Common myeloid progenitor, CD34-positive (primary cell): ENCODE results near the gene GALNT10.

Experiments
- CTCF ChIA-PET: fragments of 350-600 bp; sonication (Branson Sonifier 250); formaldehyde crosslinking; loops from one replicate; lab custom pipeline; 2021; ENCODE audit warnings: antibody characterized with exemption; lab: Charles Lee
- POLR2A ChIA-PET: fragments of 350-600 bp; sonication (Branson Sonifier 250); formaldehyde crosslinking; loops from one replicate; lab custom pipeline; 2021; ENCODE audit warnings: antibody characterized with exemption; lab: Charles Lee
- DNase-seq, 3 donors: peaks; one replicate each; pipeline versions ENCODE4 v3.0.0 to v3.0.0-alpha.2; 2013
- H3K27ac ChIP-seq, 2 experiments: 1 replicate in 1 of 2; 2 replicates in 1 of 2; pipeline ENCODE4 v1.7.0; 2013; ENCODE audit warnings: inconsistent platforms in 2 of 2, low read length in 2 of 2, mild to moderate bottlenecking in 2 of 2, low read depth in 1 of 2, moderate library complexity in 1 of 2; ENCODE audit not compliant: severe bottlenecking in 2 of 2, insufficient read depth in 1 of 2, poor library complexity in 1 of 2
- H3K27me3 ChIP-seq, 5 experiments: replicated peaks in 2 of 5; 1 replicate in 3 of 5; 2 replicates in 2 of 5; pipeline versions ENCODE4 v1.6.1 to v1.7.0; 2013; ENCODE audit warnings: low read length in 4 of 5, mild to moderate bottlenecking in 2 of 5, moderate library complexity in 2 of 5, inconsistent platforms in 1 of 5; ENCODE audit not compliant: insufficient read depth in 5 of 5, control insufficient read depth in 4 of 5
- H3K36me3 ChIP-seq, 4 experiments: 1 replicate in 2 of 4; 2 replicates in 2 of 4; pipeline versions ENCODE4 v1.6.1 to v1.7.0; 2013; ENCODE audit warnings: low read length in 3 of 4, control low read depth in 1 of 4, mild to moderate bottlenecking in 1 of 4; ENCODE audit not compliant: control insufficient read depth in 4 of 4, insufficient read depth in 4 of 4
- H3K4me1 ChIP-seq, 4 experiments: 1 replicate in 3 of 4; 2 replicates in 1 of 4; pipeline versions ENCODE4 v1.6.1 to v1.7.1; 2013; ENCODE audit warnings: low read length in 3 of 4, mild to moderate bottlenecking in 3 of 4, control low read depth in 1 of 4, inconsistent platforms in 1 of 4, moderate library complexity in 1 of 4; ENCODE audit not compliant: control insufficient read depth in 4 of 4, insufficient read depth in 4 of 4; ENCODE audit errors: control extremely low read depth in 1 of 4
- H3K4me3 ChIP-seq, 7 experiments: 1 replicate in 4 of 7; 2 replicates in 3 of 7; pipeline versions ENCODE4 v1.5.1 to v1.7.0; 2013; ENCODE audit warnings: mild to moderate bottlenecking in 7 of 7, low read length in 6 of 7, moderate library complexity in 6 of 7, inconsistent platforms in 2 of 7, low read depth in 2 of 7, control low read depth in 1 of 7; ENCODE audit not compliant: insufficient read depth in 4 of 7, control insufficient read depth in 1 of 7; ENCODE audit errors: extremely low read depth in 1 of 7
- H3K9me3 ChIP-seq, 5 experiments: 1 replicate in 4 of 5; 2 replicates in 1 of 5; pipeline versions ENCODE4 v1.6.1 to v1.7.1; 2013; ENCODE audit warnings: low read length in 4 of 5, mild to moderate bottlenecking in 2 of 5, inconsistent platforms in 1 of 5, low read depth in 1 of 5, moderate library complexity in 1 of 5; ENCODE audit not compliant: control insufficient read depth in 4 of 5, insufficient read depth in 2 of 5; ENCODE audit errors: control extremely low read depth in 1 of 5
- WGBS: methylation state at CpG from one replicate; pipeline ENCODE4 v1.1.5; 2013; ENCODE audit not compliant: insufficient coverage; 5-methylcytosine and 5-hydroxymethylcytosine counted together

Gene GALNT10

DNA sequence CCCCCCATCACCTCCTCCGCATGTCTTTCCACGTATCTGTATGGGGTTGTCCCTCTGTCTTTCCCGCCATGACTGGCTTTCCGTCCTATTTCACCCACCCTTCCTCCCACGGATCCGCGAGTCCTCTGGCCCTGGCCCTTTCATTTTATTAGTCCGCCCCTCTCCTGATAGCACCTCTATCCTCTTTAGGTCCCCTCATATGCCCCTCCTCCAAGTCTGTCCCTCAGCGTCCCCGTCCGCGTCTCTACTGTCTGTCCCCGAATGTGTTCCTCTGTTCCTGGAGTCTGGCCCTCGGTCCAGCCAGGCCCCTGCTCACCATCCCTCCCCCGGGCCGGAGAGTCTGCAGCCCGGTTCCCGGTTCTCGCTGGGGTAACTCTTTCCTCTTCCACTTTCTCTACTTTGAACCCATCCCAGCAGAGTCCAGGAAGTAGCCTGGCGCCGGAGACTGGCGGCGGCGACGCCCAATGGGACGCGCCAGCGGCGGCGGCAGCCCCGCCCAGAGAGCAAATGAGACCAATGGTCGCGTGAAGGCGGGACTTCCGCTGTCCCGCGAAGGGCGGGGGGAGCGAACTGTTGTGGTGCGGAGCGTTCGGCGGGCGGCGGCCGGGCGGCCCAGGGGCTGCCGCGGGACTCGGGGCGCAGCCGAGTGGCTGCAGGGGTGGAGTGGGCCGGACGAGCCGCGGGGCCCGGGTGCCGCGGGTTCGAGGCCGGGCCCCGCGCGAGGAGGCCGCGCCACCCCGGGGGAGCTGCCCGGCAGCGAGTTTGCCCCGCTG lies 255.1 kb downstream of the GALNT10 start, which contains the start of gene SAP30L:
Gene SAP30L, plus strand, starts transcription at position 576 of the 773 bp plus-strand sequence. CDS start 608 bp downstream, outside the sequence.
- POLR2A ChIA-PET, result interaction anchor here (1.3 kb wide), 1 partner anchor 15 kb away, joined by 3 read pairs; no protein-coding TSS in a partner anchor
- peaks cover 1 to 23% (median 14%) of the 10 kb centered on the region in 4 experiments for H3K36me3 ChIP-seq
- peak within 1 kb of the TSS in 1 of 2 experiments; percentile 79 for H3K27ac ChIP-seq
- CTCF ChIA-PET, result interaction anchor here (0.9 to 1.3 kb wide), 6 partner anchors 21 to 472 kb away, joined by 3 read pairs; no protein-coding TSS in a partner anchor
- H3K4me3 ChIP-seq, result peak within 1 kb of the TSS; percentile 89 to 100 (median 97)
- peak; percentile 91 to 95 (median 95) for DNase-seq
- 0% methylated on average over 52 of the region's 70 CpGs for WGBS
- H3K9me3 ChIP-seq, result no peaks in the 10 kb centered on the region
- H3K27me3 ChIP-seq, result no peaks in the 10 kb centered on the region
- peaks cover 17 to 38% (median 24%) of the 10 kb centered on the region in 4 experiments for H3K4me1 ChIP-seq

DNA sequence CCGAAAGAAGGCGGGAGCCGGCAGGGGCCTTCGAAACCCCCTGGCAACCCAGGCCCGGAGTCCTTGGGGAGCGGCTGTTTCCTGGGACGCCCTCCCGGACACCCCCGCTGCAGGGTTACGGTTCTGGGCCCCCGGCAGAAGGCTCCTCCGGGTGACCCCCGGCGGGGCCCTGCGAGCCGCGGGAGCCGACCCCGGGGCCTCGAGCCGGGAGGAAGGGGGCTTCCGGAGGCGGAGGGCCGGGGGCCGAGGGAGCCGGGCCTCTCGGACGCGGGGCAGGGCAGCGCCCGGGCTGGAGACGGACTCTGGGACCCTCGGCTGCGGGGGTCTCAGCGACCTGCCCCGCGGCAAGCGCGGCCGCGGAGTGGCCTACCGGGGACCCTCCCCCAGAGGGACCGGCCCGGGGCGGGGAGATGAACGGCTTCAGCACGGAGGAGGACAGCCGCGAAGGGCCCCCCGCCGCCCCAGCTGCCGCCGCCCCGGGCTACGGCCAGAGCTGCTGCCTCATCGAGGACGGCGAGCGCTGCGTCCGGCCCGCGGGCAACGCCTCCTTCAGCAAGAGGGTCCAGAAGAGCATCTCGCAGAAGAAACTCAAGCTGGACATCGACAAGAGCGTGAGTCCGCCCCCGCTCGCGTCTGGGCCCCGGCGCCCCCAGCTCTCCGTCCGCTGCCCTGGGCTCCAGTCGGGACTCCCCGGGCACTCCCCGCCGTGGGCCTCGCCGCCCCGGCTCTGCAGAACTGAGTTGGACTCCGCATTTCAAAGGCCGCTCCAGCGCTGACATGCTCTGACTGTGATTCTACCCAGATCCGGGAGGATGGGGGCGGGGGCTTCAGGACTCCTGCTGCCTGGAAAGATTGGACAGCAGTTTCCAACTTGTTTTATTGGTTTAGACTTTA lies 255.9 kb downstream of the GALNT10 start:
- WGBS, result under 1% methylated on average over 67 of the region's 87 CpGs
- H3K27me3 ChIP-seq, result no peaks in the 10 kb centered on the region
- H3K4me3 ChIP-seq, result peak overlapping the region; percentile 89 to 100 (median 97)
- CTCF ChIA-PET, result interaction anchor here (1.0 to 1.1 kb wide), 3 partner anchors 20 to 24 kb away, joined by 3 read pairs; no protein-coding TSS in a partner anchor
- DNase-seq, result peak in 2 of 3 donors; percentile 43 to 45
- POLR2A ChIA-PET, result no interaction called here
- peaks cover 17 to 38% (median 24%) of the 10 kb centered on the region in 4 experiments for H3K4me1 ChIP-seq
- H3K36me3 ChIP-seq, result peaks cover 2 to 24% (median 12%) of the 10 kb centered on the region in 4 experiments
- no peaks in the 10 kb centered on the region for H3K9me3 ChIP-seq
- H3K27ac ChIP-seq, result peak overlapping the region in 1 of 2 experiments; percentile 31

DNA sequence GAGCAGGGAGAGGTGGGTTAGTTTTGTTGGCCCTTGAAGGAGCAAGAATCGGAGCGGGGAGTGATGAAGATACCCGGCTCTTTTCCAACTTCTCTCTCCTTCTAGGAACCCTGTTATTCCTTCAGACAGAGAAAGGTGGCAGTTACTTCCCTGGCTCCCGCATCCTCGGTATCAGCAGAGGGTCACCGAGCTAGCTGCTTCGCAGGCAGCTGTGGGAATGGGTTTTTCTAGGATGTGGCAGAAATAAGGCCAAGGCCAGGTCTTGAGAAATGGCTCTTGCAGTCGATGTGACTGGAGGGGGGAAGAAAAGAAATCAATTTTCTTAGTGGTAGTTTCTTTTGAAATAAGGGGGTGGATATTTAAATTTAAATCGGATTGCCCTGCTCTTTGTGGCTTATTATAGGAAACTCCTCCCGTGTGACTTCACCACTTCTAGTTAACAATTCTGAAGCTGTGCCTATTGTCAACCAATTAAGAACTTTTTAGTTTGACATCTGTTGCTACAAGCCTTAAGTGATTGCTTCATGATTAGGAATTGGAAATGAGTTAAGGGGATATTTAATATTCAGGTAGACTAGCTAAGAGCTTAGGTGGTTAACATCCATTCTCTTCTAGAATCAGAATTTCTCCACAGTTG lies 256.7 kb downstream of the GALNT10 start:
- CTCF ChIA-PET, result interaction anchor here (1.0 to 1.4 kb wide), 2 partner anchors 10 to 25 kb away, joined by 3 to 4 read pairs; no protein-coding TSS in a partner anchor

DNA sequence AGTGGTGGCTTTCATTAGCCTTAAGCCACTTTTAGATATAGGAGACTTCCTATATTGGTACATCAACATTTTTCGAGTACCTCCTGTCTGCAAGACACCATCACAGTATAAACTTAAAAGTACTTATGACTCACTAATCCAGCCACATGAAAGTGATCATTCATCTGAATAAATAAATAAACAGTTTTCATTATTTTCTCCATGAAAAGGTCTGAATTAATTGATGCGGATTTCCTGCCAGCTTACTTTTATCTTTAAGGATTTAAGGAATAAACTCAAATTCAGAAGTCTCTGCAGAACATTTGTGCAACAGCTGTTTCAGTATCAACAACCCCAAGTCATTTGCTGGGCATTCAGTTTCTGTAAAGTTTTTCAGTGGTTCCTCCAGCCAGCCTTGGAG lies 259.3 kb downstream of the GALNT10 start:
- Histone ChIP-seq H3K36me3 (peaks cover 4 to 44% (median 23%) of the 10 kb centered on the region in 4 experiments), H3K4me1 (peaks cover 9 to 30% (median 18%) of the 10 kb centered on the region in 4 experiments), H3K9me3 (no peaks in the 10 kb centered on the region), H3K27me3 (no peaks in the 10 kb centered on the region), H3K27ac (no peak overlapping the region), H3K4me3 (no peak overlapping the region)
- CTCF ChIA-PET, result interaction anchor here (0.8 to 2.3 kb wide), 4 partner anchors 9 to 45 kb away, joined by 3 to 8 read pairs (median 6); no protein-coding TSS in a partner anchor
- POLR2A ChIA-PET, result no interaction called here
- 100% methylated on average over 2 of the region's 2 CpGs for WGBS
- DNase-seq, result no peak

More for the DNA sequence above, 256.7 kb downstream of the GALNT10 start:
- DNase-seq, result peak in 1 of 3 donors; percentile 30
- peak overlapping the region; percentile 89 to 100 (median 97) for H3K4me3 ChIP-seq
- peaks cover 17 to 38% (median 24%) of the 10 kb centered on the region in 4 experiments for H3K4me1 ChIP-seq
- 26% methylated on average over 10 of the region's 10 CpGs for WGBS
- H3K36me3 ChIP-seq, result peaks cover 2 to 23% (median 8%) of the 10 kb centered on the region in 4 experiments
- no peak overlapping the region for H3K27ac ChIP-seq
- POLR2A ChIA-PET, result no interaction called here
- no peaks in the 10 kb centered on the region for H3K9me3 ChIP-seq
- no peaks in the 10 kb centered on the region for H3K27me3 ChIP-seq

DNA sequence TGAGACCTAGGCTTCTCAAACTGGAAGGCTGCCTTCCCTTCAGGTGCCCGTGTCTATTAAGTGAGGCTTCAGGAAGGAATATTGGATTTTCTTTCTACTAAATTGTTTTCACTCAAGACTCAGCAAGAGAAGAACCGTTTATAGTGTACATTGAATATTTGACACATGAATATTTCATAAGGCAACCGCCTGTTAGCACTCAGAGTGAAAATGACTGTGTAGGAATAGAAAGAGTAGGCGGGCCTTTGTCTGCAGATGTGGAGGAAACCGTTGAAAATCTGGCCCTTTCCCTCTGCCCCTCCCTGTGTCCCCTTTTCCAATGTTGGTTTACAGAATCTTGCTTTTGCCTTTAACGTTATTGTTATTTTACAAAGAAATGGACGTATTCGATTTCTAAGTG lies 261.4 kb downstream of the GALNT10 start:
- Histone ChIP-seq H3K36me3 (peaks cover 5 to 62% (median 39%) of the 10 kb centered on the region in 4 experiments), H3K4me3 (no peak overlapping the region), H3K27me3 (no peaks in the 10 kb centered on the region), H3K27ac (no peak overlapping the region), H3K4me1 (peaks cover 9 to 20% (median 16%) of the 10 kb centered on the region in 4 experiments), H3K9me3 (no peaks in the 10 kb centered on the region)
- 96% methylated on average over 7 of the region's 8 CpGs for WGBS
- POLR2A ChIA-PET, result no interaction called here
- no peak for DNase-seq
- CTCF ChIA-PET, result interaction anchor here (8.6 kb wide), 1 partner anchor 16 kb away, joined by 51 read pairs; no protein-coding TSS in a partner anchor

DNA sequence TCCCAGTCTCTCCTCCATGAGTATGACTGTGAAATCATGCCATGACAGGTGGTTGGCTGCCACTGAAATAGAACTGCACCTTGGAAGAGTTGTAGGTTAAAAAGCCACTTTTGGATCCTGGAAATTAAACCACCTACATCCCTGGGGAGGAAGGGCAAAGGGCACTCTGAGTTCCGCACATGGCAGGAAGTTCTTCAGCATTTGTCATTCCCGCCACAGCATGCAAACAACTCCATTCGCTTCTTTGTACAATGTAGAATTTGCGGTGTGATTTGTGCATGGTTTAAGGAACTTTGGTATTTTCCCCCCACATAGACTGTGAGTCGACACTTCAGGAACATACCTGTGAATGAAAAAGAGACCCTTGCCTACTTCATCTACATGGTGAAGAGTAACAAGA lies 265.1 kb downstream of the GALNT10 start:
- no peak for DNase-seq
- Histone ChIP-seq H3K9me3 (no peaks in the 10 kb centered on the region), H3K4me3 (no peak overlapping the region), H3K36me3 (peaks cover 5 to 73% (median 49%) of the 10 kb centered on the region in 4 experiments), H3K27me3 (no peaks in the 10 kb centered on the region), H3K4me1 (peaks cover 0 to 7% (median 4%) of the 10 kb centered on the region in 4 experiments), H3K27ac (no peak overlapping the region)
- CTCF ChIA-PET, result interaction anchor here (8.6 kb wide), 1 partner anchor 12 kb away, joined by 51 read pairs; no protein-coding TSS in a partner anchor
- 92% methylated on average over 4 of the region's 5 CpGs for WGBS
- POLR2A ChIA-PET, result no interaction called here
